SK-N-MC (cell line): Measurements from ENCODE around the gene RAB4B.
"Not testable (repeated sequence)": the region's sequence is repeated elsewhere in the genome, so short reads cannot be mapped to it uniquely, and the experiment has no call there.

Experiments
- DNase-seq: peaks from one replicate; pipeline ENCODE4 v3.0.0-alpha.2; 2011; ENCODE audit warnings: low read depth, low spot score
- H3K27ac ChIP-seq: fragments of 200-600 bp; sonication (generic); 2 replicates; pipeline ENCODE4 v1.5.1; 2016; ENCODE audit warnings: mixed run types
- H3K36me3 ChIP-seq: fragments of 200-600 bp; sonication (generic); 2 replicates; pipeline ENCODE4 v1.6.1; 2017; ENCODE audit warnings: antibody characterized with exemption, low read length, mixed read lengths; ENCODE audit not compliant: insufficient read depth
- H3K4me3 ChIP-seq: fragments of 200-600 bp; sonication (generic); 2 replicates; pipeline ENCODE4 v1.5.1; 2016
- H3K9ac ChIP-seq: fragments of 200-600 bp; sonication (generic); 2 replicates; pipeline ENCODE4 v1.8.0; 2017; ENCODE audit warnings: mixed run types, mixed read lengths; ENCODE audit not compliant: insufficient read length
- H3K9me3 ChIP-seq: fragments of 200-600 bp; sonication (generic); 2 replicates; pipeline ENCODE4 v1.6.1; 2017; ENCODE audit warnings: low read depth, mild to moderate bottlenecking, antibody characterized with exemption, low read length, moderate library complexity, mixed read lengths
- EZH2 ChIP-seq: fragments of 200-600 bp; sonication (generic); IDR thresholded peaks from one replicate; pipeline ENCODE4 v1.6.1; 2017; ENCODE audit warnings: antibody characterized with exemption
- FOXP2 ChIP-seq: optimal IDR thresholded peaks from 2 replicates; pipeline ENCODE3; 2011; ENCODE audit warnings: mild to moderate bottlenecking, moderate library complexity; ENCODE audit not compliant: insufficient read depth; ENCODE audit errors: extremely low read length, control extremely low read depth
- POLR2AphosphoS5 ChIP-seq: IDR thresholded peaks from 2 replicates; pipeline ENCODE4 v1.6.1; 2012; ENCODE audit warnings: mild to moderate bottlenecking, low read depth, low read length, borderline replicate concordance

The RAB4B gene, protein sequence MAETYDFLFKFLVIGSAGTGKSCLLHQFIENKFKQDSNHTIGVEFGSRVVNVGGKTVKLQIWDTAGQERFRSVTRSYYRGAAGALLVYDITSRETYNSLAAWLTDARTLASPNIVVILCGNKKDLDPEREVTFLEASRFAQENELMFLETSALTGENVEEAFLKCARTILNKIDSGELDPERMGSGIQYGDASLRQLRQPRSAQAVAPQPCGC

DNA sequence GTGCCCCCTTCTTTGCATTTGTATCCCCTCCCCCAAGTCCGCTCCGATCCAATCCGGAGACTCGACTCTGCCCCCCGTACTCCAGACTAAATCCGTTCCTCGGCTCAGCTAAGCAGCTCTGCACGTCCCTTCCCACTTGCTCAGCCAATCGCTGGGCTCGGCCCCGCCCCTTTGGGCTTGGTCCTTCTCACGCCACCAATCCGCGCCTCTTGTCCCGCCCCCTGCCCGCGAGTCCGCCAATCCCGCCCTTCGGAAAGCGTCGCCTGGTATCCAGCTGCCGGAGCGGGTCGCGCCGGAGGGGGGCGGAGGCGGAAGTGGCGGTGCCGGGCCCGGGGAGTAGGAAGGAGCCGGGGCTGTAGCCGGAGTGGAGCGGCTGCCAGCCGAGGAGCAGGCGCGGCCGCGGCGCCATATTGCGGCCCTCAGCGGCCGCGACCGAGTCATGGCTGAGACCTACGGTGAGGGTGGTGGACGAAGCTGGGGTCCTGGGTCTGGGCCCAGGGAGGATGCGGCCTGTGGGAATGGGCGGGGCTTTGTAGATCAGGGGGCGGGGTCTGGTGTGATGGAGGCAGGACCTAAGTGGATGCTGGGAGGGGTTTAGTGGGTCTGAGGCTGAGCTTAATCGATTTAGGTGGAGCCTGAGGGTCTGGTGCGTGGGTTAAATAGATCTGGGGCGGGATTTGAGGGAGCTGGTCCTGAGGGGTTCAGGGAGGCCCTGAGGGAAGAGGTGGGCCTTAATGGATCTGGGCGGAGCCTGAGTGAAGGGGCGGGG, at the start of gene RAB4B:
TSS of gene RAB4B (plus strand) at position 311 of the 769 bp plus-strand sequence. CDS start at position 440, 129 bp downstream.
- Histone ChIP-seq H3K9ac (peak within 1 kb of the TSS; percentile 89), H3K9me3 (no peaks in the 10 kb centered on the region), H3K36me3 (no peaks in the 10 kb centered on the region), H3K27ac (peak within 1 kb of the TSS; percentile 100), H3K4me3 (peak within 1 kb of the TSS; percentile 91)
- DNase-seq = peak; percentile 97
- TF ChIP-seq FOXP2 (peak; percentile 29), EZH2 (no peak), POLR2AphosphoS5 (no peak)

DNA sequence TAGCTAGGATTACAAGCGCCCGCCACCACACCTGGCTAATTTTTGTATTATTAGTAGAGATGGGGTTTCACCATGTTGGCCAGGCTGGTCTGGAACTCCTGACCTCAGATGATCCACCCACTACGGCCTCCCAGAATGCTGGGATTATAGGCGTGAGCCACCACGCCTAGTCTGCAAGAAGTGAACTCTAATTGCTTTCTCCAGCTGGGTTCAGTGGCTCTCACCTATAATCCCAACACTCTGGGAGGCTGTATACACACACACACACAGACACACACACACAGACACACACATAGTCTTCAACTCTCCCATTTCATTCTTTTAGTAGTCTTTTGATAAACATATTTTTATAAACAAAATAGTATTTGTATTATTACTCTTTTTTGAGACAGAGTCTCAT, 48.0 kb upstream of the RAB4B start:
- not testable (repeated sequence) for H3K9ac ChIP-seq, H3K9me3 ChIP-seq, H3K4me3 ChIP-seq, DNase-seq, H3K27ac ChIP-seq
- H3K36me3 ChIP-seq = peaks cover 35% of the 10 kb centered on the region

DNA sequence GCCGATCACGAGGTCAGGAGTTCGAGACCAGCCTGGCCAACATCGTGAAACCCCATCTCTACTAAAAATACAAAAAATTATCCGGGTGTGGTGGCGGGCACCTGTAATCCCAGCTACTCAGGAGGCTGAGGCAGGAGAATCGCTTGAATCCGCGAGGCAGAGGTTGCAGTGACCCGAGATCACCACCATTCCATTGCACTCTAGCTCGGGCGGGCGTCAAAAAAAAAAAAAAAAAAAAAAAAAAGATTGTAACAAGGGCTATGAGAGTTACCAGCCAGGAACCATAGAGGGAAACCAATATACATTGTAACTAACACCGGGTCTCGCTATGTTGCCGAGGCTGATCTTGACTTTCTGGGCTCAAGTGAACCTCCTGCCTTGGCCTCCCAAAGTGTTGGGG, 45.7 kb upstream of the RAB4B start:
- H3K4me3 ChIP-seq, DNase-seq, H3K9me3 ChIP-seq, H3K9ac ChIP-seq, H3K27ac ChIP-seq: not testable (repeated sequence)
- H3K36me3 ChIP-seq = peaks cover 38% of the 10 kb centered on the region

DNA sequence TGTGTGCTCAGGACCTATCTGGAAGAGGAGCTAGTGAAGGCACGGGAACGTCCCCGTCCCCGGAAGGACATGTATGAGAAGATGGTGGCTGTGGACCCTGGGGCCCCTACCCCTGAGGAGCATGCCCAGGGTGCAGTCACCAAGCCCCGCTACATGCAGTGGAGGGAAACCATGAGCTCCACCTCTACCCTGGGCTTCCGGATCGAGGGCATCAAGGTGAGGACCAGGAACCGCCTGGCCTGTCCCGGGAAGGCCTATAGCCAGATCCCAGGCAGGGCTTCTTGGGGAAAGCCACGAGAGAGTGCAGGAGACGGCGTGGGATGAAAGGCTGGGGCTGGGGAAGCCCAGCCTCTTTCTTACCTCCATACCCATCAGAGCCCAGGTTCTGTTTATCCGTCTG, 44.9 kb upstream of the RAB4B start:
- no peak for TF ChIP-seq POLR2AphosphoS5
- no peak for TF ChIP-seq EZH2
- TF ChIP-seq FOXP2 = no peak
- Histone ChIP-seq H3K9ac (no peak overlapping the region), H3K36me3 (peaks cover 35% of the 10 kb centered on the region), H3K27ac (no peak overlapping the region), H3K4me3 (no peak overlapping the region), H3K9me3 (no peaks in the 10 kb centered on the region)
- DNase-seq = no peak

DNA sequence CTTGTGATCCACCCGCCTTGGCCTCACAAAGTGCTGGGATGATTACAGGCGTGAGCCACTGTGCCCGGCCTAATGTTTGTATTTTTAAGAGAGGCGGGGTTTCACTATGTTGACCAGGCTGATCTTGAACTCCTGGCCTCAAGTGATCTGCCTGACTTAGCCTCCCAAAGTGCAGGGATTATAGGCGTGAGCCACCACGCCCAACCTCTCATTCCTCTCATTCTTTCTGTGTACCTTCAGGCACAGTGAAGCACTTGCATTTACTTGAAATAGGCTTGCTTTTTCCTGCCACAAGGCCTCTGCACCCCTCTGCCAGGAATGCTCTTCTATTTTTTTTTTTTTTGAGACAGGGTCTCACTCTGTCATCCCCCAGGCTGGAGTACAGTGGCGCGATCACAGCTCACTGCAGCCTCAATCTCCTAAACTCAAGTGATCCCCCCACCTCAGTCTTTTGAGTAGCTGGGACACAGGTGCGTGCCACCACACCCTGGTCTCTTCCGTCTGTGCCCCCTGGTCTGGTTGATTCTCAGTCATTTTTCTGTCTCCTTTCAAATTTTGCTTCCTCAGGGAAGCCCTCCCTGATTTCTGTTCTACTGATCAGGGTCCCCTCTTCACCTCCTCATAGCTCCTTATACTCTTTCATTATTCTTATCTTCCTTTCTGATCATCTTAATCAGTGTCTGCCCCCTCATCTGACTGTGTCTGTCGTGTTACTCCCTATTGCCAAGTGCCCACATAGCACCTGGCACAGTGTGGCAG, 42.9 kb upstream of the RAB4B start:
- no peaks in the 10 kb centered on the region for H3K9me3 ChIP-seq
- H3K36me3 ChIP-seq = peaks cover 35% of the 10 kb centered on the region
- H3K9ac ChIP-seq = no peak overlapping the region
- DNase-seq = no peak
- H3K27ac ChIP-seq = no peak overlapping the region
- no peak overlapping the region for H3K4me3 ChIP-seq
- TF ChIP-seq POLR2AphosphoS5 (no peak), FOXP2 (no peak), EZH2 (no peak)

DNA sequence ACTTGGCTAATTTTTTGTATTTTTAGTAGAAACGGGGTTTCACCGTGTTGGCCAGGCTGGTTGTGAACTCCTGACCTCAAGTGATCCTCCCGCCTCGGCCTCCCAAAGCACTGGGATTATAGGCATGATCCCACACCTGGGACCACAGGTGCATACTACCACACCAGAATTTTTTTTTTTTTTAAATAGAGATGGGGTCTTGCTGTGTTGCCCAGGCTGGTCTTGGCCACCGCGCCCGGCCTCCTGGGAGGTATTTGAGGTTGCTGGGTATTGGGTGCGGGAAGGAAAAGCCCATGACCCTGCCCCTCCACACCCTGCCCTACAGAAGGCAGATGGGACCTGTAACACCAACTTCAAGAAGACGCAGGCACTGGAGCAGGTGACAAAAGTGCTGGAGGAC, 41.4 kb upstream of the RAB4B start:
- Histone ChIP-seq H3K4me3 (no peak overlapping the region), H3K9ac (no peak overlapping the region), H3K36me3 (peaks cover 26% of the 10 kb centered on the region), H3K9me3 (no peaks in the 10 kb centered on the region), H3K27ac (no peak overlapping the region)
- DNase-seq = no peak
- TF ChIP-seq EZH2 = no peak
- no peak for TF ChIP-seq POLR2AphosphoS5
- TF ChIP-seq FOXP2 = no peak

DNA sequence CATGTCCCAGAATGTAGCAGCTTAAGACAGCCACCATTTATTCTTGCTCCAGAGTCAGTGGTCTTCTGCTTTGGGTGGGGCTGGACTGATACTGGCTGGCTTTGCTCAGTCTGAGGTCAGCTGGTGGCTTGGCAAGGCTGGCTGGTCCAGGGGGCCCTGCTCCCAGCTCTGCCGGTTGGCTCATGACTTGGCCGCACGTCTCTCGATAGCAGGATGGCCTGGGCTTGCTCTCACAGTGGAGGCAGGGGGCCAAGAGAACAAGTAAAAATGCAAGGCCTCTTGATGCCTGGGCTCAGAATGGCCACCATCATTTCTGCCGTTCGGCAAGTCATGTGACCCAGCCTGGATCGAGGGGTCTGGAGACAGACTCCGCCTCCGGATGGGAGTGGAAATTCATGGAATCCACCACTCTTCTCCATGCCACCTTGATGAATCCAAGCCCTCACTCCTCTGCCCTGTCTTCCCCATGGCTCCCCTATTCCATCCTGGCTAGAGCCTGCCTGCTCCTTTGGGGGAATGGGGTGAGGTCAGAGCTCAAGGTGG, 40.9 kb upstream of the RAB4B start:
- H3K4me3 ChIP-seq = no peak overlapping the region
- peaks cover 26% of the 10 kb centered on the region for H3K36me3 ChIP-seq
- H3K9ac ChIP-seq = no peak overlapping the region
- no peak overlapping the region for H3K27ac ChIP-seq
- no peak for DNase-seq
- TF ChIP-seq EZH2 = no peak
- no peak for TF ChIP-seq POLR2AphosphoS5
- TF ChIP-seq FOXP2 = no peak
- H3K9me3 ChIP-seq = no peaks in the 10 kb centered on the region

DNA sequence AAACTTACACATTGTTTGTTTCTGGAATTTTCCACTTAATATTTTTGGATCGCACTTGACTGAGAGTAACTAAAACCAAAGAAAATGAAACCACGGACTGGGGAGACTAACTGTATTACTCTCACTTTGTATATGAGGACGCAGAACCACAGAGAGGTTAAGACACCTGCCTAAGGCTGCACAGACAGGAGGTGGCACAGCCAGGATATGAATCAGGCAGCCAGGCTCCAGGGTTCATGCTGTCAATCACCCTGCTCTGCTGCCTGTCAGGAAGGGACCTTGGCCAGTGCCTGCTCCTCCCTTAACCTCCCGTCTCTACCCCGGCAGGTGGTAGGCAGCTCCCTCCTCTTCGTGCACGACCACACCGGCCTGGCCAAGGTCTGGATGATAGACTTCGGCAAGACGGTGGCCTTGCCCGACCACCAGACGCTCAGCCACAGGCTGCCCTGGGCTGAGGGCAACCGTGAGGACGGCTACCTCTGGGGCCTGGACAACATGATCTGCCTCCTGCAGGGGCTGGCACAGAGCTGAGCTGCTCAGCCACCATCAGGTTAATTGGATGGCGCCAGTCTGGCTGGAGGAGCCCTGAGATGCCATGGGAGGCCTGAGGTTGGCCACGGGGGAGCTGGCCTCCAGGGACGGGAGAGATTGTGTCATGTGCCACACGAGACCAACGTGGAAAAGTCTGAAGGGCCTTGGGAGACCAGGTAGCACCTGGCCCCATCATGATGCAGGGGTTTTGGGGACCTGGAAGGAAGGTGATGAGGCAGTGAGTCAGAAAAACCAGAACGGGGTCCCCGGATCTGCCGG, 38.8 kb upstream of the RAB4B start:
- H3K27ac ChIP-seq = no peak overlapping the region
- H3K4me3 ChIP-seq = no peak overlapping the region
- no peak for DNase-seq
- TF ChIP-seq EZH2 (no peak), FOXP2 (no peak), POLR2AphosphoS5 (no peak)
- no peaks in the 10 kb centered on the region for H3K9me3 ChIP-seq
- H3K9ac ChIP-seq = no peak overlapping the region
- H3K36me3 ChIP-seq = peaks cover 16% of the 10 kb centered on the region
